Activated B cell treated with CpG ODN at 0.5 μM for 24 hours (primary cell): ENCODE measurements around the gene CALML5. TPM values are rescaled to one million over a fixed set of nuclear protein-coding genes. Genes with fewer than 3 reads are reported as not detected.

ENCODE experiments used
- ATAC-seq: fragments of 200-7000 bp; cut with Tn5 transposase; one replicate; pipeline ENCODE4 v1.10.0; 2021; ENCODE audit warnings: low read depth, mild to moderate bottlenecking, moderate library complexity
- CTCF ChIA-PET: fragments of 350-600 bp; sonication (Branson Sonifier 250); formaldehyde crosslinking; loops from one replicate; lab custom pipeline; 2021; ENCODE audit warnings: antibody characterized with exemption; lab: Charles Lee
- POLR2A ChIA-PET: fragments of 350-600 bp; sonication (Branson Sonifier 250); formaldehyde crosslinking; loops from one replicate; lab custom pipeline; 2021; ENCODE audit warnings: antibody characterized with exemption; lab: Charles Lee
- DNase-seq: peaks from one replicate; pipeline ENCODE4 v3.0.0; 2022
- H3K27ac Mint-ChIP-seq: one replicate; pipeline ENCODE4 v1.8.0; 2020; ENCODE audit warnings: mixed read lengths
- H3K27me3 Mint-ChIP-seq: one replicate; pipeline ENCODE4 v1.8.0; 2021; ENCODE audit warnings: mixed read lengths
- H3K36me3 Mint-ChIP-seq: one replicate; pipeline ENCODE4 v1.8.0; 2021; ENCODE audit warnings: low read depth, mixed read lengths
- H3K4me1 Mint-ChIP-seq: one replicate; pipeline ENCODE4 v1.8.0; 2021; ENCODE audit warnings: mixed read lengths
- H3K4me3 Mint-ChIP-seq: one replicate; pipeline ENCODE4 v1.8.0; 2020; ENCODE audit warnings: mild to moderate bottlenecking, mixed read lengths
- H3K9me3 Mint-ChIP-seq: one replicate; pipeline ENCODE4 v1.8.0; 2020; ENCODE audit warnings: mixed read lengths
- CTCF ChIP-seq: fragments of 200-600 bp; IDR thresholded peaks from one replicate; pipeline ENCODE4 v1.8.0; 2022; ENCODE audit warnings: antibody characterized with exemption, mild to moderate bottlenecking
- intact Hi-C: fragments of 100-400 bp; cut with micrococcal nuclease; formaldehyde crosslinking; loops from one replicate; pipeline ENCODE4 v1.15.1; 2024
- total RNA-seq: library from RNA; stranded (reverse); gene quantifications from 2 replicates; pipeline ENCODE4 v1.2.3, GENCODE V29; 2022

CALML5 gene
- total RNA-seq, 1 donor from 2014 or later, result not detected

- H3K27me3 Mint-ChIP-seq, result peaks cover 2% of the 10 kb centered on the region
- H3K4me3 Mint-ChIP-seq, result no peak overlapping the region
- ChIA-PET CTCF (interaction anchor here (2.2 kb wide), 1 partner anchor 124 kb away, joined by 7 read pairs; no protein-coding TSS in a partner anchor), POLR2A (no interaction called here)
- no peaks in the 10 kb centered on the region for H3K4me1 Mint-ChIP-seq
- DNase-seq (no peak), ATAC-seq (no peak)
- no peak overlapping the region for H3K27ac Mint-ChIP-seq
- no peak for TF ChIP-seq CTCF
- intact Hi-C loops, result no loop called here
- no peaks in the 10 kb centered on the region for H3K9me3 Mint-ChIP-seq
- no peaks in the 10 kb centered on the region for H3K36me3 Mint-ChIP-seq
Measured at GRCh38 chr10:5498791-5499492, 428 bp downstream of the CALML5 start.

GRCh38 chr10:5497948-5498730, 1.2 kb downstream of the CALML5 start:
- POLR2A ChIA-PET, result no interaction called here
- TF ChIP-seq CTCF, result no peak
- CTCF ChIA-PET, result no interaction called here
- Mint-ChIP-seq H3K4me1 (no peaks in the 10 kb centered on the region), H3K4me3 (no peak overlapping the region), H3K27ac (no peak overlapping the region), H3K27me3 (peaks cover 2% of the 10 kb centered on the region), H3K36me3 (no peaks in the 10 kb centered on the region), H3K9me3 (no peaks in the 10 kb centered on the region)
- ATAC-seq (no peak), DNase-seq (no peak)
- intact Hi-C loops, result no loop called here

GRCh38 chr10:5497289-5497688, 2.1 kb downstream of the CALML5 start:
- TF ChIP-seq CTCF, result no peak

GRCh38 chr10:5496261-5497250, 2.8 kb downstream of the CALML5 start:
- H3K4me3 Mint-ChIP-seq, result no peak overlapping the region
- H3K4me1 Mint-ChIP-seq, result no peaks in the 10 kb centered on the region
- no peaks in the 10 kb centered on the region for H3K9me3 Mint-ChIP-seq
- ATAC-seq (no peak), DNase-seq (no peak)
- no peak overlapping the region for H3K27ac Mint-ChIP-seq
- peaks cover 2% of the 10 kb centered on the region for H3K27me3 Mint-ChIP-seq
- intact Hi-C loops, result no loop called here
- no peaks in the 10 kb centered on the region for H3K36me3 Mint-ChIP-seq
- ChIA-PET CTCF (no interaction called here), POLR2A (no interaction called here)
- no peak for TF ChIP-seq CTCF

More at GRCh38 chr10:5497289-5497688, 2.1 kb downstream of the CALML5 start:
- ChIA-PET CTCF (no interaction called here), POLR2A (no interaction called here)
- ATAC-seq, result no peak
- no peaks in the 10 kb centered on the region for H3K4me1 Mint-ChIP-seq
- DNase-seq, result no peak
- H3K27me3 Mint-ChIP-seq, result peaks cover 2% of the 10 kb centered on the region
- no peaks in the 10 kb centered on the region for H3K36me3 Mint-ChIP-seq
- H3K4me3 Mint-ChIP-seq, result no peak overlapping the region
- intact Hi-C loops, result no loop called here
- no peaks in the 10 kb centered on the region for H3K9me3 Mint-ChIP-seq
- H3K27ac Mint-ChIP-seq, result no peak overlapping the region
